K562 (cell line): ENCODE results near the gene IPO13. TPM values are rescaled to one million over a fixed set of nuclear protein-coding genes. Genes with fewer than 3 reads are reported as not detected.

Experiments
- ARID4B ChIP-seq: sonication (generic); formaldehyde crosslinking; IDR thresholded peaks from 2 replicates; pipeline ENCODE4 v1.8.0; 2022; ENCODE audit warnings: mild to moderate bottlenecking, missing genetic modification reagents
- CEBPB ChIP-seq: fragments of 450-650 bp; IDR thresholded peaks from 2 replicates; pipeline ENCODE4 v1.6.1; 2016; ENCODE audit warnings: missing genetic modification characterization, missing compliant biosample characterization
- CHD1 ChIP-seq: fragments of 200-600 bp; sonication (generic); IDR thresholded peaks from one replicate; pipeline ENCODE4 v1.6.1; 2012; ENCODE audit warnings: mild to moderate bottlenecking, moderate library complexity, low read length, inconsistent platforms
- FOXA3 ChIP-seq, 2 experiments: fragments of 450-650 bp in 1 of 2; sonication (generic) in 1 of 2; formaldehyde crosslinking; IDR thresholded peaks in 1 of 2; conservative IDR thresholded peaks in 1 of 2; 2 replicates each; pipeline versions ENCODE4 v1.4.0 to v1.8.0; 2020 to 2022; ENCODE audit warnings: mild to moderate bottlenecking in 2 of 2, missing genetic modification reagents in 1 of 2
- GABPB2 ChIP-seq: fragments of 250-450 bp; sonication (Bioruptor Pico); conservative IDR thresholded peaks from 2 replicates; pipeline ENCODE4 v1.5.1; 2021; ENCODE audit warnings: mild to moderate bottlenecking
- STAT5A ChIP-seq: IDR thresholded peaks from 2 replicates; pipeline ENCODE4 v1.6.1; 2012; ENCODE audit warnings: low read length, inconsistent platforms, borderline replicate concordance
- TSC22D4 ChIP-seq: fragments of 450-650 bp; IDR thresholded peaks from 2 replicates; pipeline ENCODE4 v1.6.1; 2016; ENCODE audit warnings: missing genetic modification characterization, missing biosample characterization, control low read depth
- ZFP30 ChIP-seq: fragments of 250-450 bp; sonication (Bioruptor Pico); IDR thresholded peaks from 2 replicates; pipeline ENCODE4 v1.8.0; 2022; ENCODE audit warnings: moderate library complexity, mild to moderate bottlenecking, inconsistent platforms, borderline replicate concordance
- ZNF143 ChIP-seq: sonication (generic); formaldehyde crosslinking; IDR thresholded peaks from 2 replicates; pipeline ENCODE4 v1.9.0; 2022; ENCODE audit warnings: mild to moderate bottlenecking, missing genetic modification reagents
- ZNF316 ChIP-seq: fragments of 450-650 bp; IDR thresholded peaks from 2 replicates; pipeline ENCODE4 v1.6.1; 2016
- ZNF76 ChIP-seq: fragments of 250-450 bp; sonication (Bioruptor Pico); IDR thresholded peaks from 2 replicates; pipeline ENCODE4 v1.4.0; 2020; ENCODE audit warnings: mild to moderate bottlenecking, moderate library complexity, borderline replicate concordance
- polyA plus RNA-seq, 8 experiments: library from polyadenylated mRNA; depleted of rRNA in 4 of 8; stranded (reverse) in 5 of 8; unstranded in 3 of 8; fragments of >200 nt; fragmentation: Nextera tagmentation in 2 of 8; fragmentation: Illumina TruSeq in 1 of 8; extraction: Ambion mirVana in 2 of 8; extraction: Trizol in 1 of 8; gene quantifications; 2 replicates each; pipeline versions ENCODE4 v1.2.1 to v1.2.3, GENCODE V29; 2011 to 2014; ENCODE audit warnings: inconsistent platforms in 1 of 8, missing spikeins in 1 of 8
- total RNA-seq, 7 experiments: library from RNA; depleted of rRNA in 6 of 7; stranded (reverse); fragments of >200 nt in 6 of 7; fragmentation: Illumina TruSeq in 2 of 7; extraction: Trizol in 2 of 7; gene quantifications; 2 replicates each; pipeline versions ENCODE4 v1.2.1 to v1.2.3, GENCODE V29; 2011 to 2021; ENCODE audit warnings: low replicate concordance in 1 of 7
- TF ChIP-seq, protein P1 (sequence below): fragments of 450-650 bp; IDR thresholded peaks from 2 replicates; pipeline ENCODE4 v1.6.1; 2016; ENCODE audit warnings: low read depth
- TF ChIP-seq, protein P2 (sequence below), 2 experiments: fragments of 450-650 bp in 1 of 2; sonication (generic) in 1 of 2; formaldehyde crosslinking in 1 of 2; IDR thresholded peaks in 1 of 2; conservative IDR thresholded peaks in 1 of 2; 2 replicates each; pipeline versions ENCODE4 v1.6.1 to v1.8.1; 2016 to 2023; ENCODE audit warnings: mild to moderate bottlenecking in 2 of 2, moderate library complexity in 2 of 2, inconsistent platforms in 1 of 2, missing genetic modification reagents in 1 of 2

Gene IPO13
- total and polyA plus RNA-seq, 9 of the 15 experiments (the other 6 are each of a cell fraction or from before 2014, with no cell fraction given): 7.0 to 30.8 (median 16.2) TPM

GRCh38 chr1:43978264-43978550, 31.5 kb downstream of the IPO13 start (continued):
- TF ChIP-seq, protein P1, sequence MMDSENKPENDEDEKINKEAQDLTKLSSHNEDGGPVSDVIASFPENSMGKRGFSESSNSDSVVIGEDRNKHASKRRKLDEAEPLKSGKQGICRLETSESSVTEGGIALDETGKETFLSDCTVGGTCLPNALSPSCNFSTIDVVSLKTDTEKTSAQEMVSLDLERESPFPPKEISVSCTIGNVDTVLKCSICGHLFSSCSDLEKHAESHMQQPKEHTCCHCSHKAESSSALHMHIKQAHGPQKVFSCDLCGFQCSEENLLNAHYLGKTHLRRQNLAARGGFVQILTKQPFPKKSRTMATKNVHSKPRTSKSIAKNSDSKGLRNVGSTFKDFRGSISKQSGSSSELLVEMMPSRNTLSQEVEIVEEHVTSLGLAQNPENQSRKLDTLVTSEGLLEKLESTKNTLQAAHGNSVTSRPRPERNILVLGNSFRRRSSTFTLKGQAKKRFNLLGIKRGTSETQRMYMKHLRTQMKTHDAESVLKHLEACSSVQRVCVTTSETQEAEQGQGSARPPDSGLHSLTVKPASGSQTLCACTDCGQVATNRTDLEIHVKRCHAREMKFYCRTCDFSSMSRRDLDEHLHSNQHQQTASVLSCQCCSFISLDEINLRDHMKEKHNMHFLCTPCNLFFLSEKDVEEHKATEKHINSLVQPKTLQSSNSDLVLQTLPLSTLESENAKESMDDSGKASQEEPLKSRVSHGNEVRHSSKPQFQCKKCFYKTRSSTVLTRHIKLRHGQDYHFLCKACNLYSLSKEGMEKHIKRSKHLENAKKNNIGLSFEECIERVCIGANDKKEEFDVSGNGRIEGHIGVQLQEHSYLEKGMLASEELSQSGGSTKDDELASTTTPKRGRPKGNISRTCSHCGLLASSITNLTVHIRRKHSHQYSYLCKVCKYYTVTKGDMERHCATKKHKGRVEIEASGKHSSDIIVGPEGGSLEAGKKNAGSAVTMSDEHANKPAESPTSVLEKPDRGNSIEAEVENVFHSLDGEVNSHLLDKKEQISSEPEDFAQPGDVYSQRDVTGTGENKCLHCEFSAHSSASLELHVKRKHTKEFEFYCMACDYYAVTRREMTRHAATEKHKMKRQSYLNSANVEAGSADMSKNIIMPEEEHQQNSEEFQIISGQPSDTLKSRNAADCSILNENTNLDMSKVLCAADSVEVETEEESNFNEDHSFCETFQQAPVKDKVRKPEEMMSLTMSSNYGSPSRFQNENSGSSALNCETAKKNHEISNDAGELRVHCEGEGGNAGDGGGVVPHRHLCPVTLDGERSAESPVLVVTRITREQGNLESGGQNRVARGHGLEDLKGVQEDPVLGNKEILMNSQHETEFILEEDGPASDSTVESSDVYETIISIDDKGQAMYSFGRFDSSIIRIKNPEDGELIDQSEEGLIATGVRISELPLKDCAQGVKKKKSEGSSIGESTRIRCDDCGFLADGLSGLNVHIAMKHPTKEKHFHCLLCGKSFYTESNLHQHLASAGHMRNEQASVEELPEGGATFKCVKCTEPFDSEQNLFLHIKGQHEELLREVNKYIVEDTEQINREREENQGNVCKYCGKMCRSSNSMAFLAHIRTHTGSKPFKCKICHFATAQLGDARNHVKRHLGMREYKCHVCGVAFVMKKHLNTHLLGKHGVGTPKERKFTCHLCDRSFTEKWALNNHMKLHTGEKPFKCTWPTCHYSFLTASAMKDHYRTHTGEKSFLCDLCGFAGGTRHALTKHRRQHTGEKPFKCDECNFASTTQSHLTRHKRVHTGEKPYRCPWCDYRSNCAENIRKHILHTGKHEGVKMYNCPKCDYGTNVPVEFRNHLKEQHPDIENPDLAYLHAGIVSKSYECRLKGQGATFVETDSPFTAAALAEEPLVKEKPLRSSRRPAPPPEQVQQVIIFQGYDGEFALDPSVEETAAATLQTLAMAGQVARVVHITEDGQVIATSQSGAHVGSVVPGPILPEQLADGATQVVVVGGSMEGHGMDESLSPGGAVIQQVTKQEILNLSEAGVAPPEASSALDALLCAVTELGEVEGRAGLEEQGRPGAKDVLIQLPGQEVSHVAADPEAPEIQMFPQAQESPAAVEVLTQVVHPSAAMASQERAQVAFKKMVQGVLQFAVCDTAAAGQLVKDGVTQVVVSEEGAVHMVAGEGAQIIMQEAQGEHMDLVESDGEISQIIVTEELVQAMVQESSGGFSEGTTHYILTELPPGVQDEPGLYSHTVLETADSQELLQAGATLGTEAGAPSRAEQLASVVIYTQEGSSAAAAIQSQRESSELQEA: no peak
- TF ChIP-seq TSC22D4 (tag) (no peak), CHD1 (peak; percentile 7), ZNF76 (no peak), ZFP30 (CRISPR knock-in tag) (no peak), GABPB2 (CRISPR knock-in tag) (0 out of 2 replicates have a peak, but pooled peaks have one; percentile 47), ZNF316 (no peak), STAT5A (no peak), CEBPB (tag) (peak; percentile 80), ARID4B (CRISPR knock-in tag) (peak; percentile 57; the same call in 1 of the 2 replicates), FOXA3 (CRISPR knock-in tag; conservative IDR thresholded peaks at IDR 0.05 in 1 of 2, IDR thresholded peaks at IDR 0.05 in 1 of 2) (0 out of 4 replicates have a peak, but pooled peaks of 1 of the 2 experiments have one; percentile 17), ZNF143 (CRISPR knock-in tag) (no peak)
- TF ChIP-seq, protein P2, sequence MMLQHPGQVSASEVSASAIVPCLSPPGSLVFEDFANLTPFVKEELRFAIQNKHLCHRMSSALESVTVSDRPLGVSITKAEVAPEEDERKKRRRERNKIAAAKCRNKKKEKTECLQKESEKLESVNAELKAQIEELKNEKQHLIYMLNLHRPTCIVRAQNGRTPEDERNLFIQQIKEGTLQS (IDR thresholded peaks at IDR 0.05): peak; percentile 50
- TF ChIP-seq, protein P2 (CRISPR knock-in tag; conservative IDR thresholded peaks at IDR 0.05): no peak
